ENCODE measurements around the gene STX16. TPM values are rescaled to one million over a fixed set of nuclear protein-coding genes. Genes with fewer than 3 reads are reported as not detected.
A peak's percentile ranks its signal among the peaks of the same experiment; 100 is the strongest.

The STX16 gene
- total RNA-seq, 1 donor from 2014 or later, result 66.9 TPM

DNA sequence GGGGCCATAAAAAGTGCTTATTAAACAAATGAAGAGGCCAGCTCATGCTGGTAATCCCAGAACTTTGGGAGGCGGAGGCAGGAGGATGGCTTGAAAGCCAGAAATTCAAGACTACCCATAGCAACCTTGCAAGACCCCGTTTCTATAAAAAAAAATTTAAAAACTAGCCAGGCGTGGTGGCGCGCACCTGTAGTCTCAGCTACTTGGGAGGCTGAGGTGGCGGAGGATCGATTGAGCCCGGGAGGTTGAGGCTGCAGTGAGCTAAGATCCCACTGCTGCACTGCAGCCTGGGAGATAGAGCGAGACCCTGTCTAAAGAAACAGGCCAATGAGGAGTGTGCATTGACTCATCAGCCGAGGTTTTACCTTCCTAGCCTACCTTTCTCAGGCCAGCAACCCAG, 56.7 kb downstream of the STX16 start:
- H3K4me3 Mint-ChIP-seq (ENCODE audit: unreplicated experiment), result no peak overlapping the region
- H3K36me3 Mint-ChIP-seq (ENCODE audit: unreplicated experiment), result peaks cover 24% of the 10 kb centered on the region
- H3K9me3 Mint-ChIP-seq (ENCODE audit: unreplicated experiment), result peaks cover 7% of the 10 kb centered on the region
- H3K27ac Mint-ChIP-seq (ENCODE audit: unreplicated experiment), result no peak overlapping the region
- peak; percentile 34 for DNase-seq (ENCODE audit: extremely low spot score, unreplicated experiment)
- H3K4me1 Mint-ChIP-seq (ENCODE audit: unreplicated experiment), result no peaks in the 10 kb centered on the region
- no peaks in the 10 kb centered on the region for H3K27me3 Mint-ChIP-seq (ENCODE audit: unreplicated experiment)
- TF ChIP-seq, protein P1, sequence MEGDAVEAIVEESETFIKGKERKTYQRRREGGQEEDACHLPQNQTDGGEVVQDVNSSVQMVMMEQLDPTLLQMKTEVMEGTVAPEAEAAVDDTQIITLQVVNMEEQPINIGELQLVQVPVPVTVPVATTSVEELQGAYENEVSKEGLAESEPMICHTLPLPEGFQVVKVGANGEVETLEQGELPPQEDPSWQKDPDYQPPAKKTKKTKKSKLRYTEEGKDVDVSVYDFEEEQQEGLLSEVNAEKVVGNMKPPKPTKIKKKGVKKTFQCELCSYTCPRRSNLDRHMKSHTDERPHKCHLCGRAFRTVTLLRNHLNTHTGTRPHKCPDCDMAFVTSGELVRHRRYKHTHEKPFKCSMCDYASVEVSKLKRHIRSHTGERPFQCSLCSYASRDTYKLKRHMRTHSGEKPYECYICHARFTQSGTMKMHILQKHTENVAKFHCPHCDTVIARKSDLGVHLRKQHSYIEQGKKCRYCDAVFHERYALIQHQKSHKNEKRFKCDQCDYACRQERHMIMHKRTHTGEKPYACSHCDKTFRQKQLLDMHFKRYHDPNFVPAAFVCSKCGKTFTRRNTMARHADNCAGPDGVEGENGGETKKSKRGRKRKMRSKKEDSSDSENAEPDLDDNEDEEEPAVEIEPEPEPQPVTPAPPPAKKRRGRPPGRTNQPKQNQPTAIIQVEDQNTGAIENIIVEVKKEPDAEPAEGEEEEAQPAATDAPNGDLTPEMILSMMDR (IDR thresholded peaks at IDR 0.05), result no peak

DNA sequence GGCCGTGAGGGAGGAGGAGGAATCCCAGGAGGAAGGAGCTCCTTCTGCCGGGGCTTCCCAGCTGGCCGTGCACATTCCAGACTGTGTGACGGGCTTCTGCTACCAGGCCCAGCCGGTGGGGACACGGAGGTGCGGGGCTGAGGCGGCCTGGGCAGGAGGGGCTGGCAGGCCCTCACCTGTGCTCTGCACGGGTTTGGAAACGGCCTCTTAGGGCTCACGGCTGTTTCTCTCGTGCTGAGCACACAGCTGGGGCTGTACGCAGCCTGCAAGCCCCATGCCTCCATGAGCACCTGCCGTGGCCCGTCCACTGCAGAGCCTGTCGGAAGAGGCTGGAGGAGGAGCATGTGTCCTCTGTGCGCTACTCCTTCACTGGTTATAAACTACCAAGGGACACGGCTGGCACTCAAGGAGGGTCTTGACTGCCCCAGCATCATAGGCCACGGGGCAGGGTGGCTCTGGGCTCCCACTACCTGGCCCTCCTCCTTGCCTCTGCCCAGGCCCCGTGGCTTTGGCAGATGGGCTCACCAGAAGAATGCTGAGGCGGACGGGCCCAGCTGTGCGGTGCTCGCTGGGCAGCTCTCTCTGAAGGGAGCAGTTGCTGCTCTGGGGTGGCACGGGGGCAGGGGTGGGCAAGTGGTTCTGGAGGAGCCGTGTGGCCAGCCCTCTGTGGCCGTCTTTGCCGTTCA, 57.3 kb downstream of the STX16 start:
- H3K4me3 Mint-ChIP-seq (ENCODE audit: unreplicated experiment), result no peak overlapping the region
- TF ChIP-seq, protein P1 (IDR thresholded peaks at IDR 0.05), result no peak
- H3K36me3 Mint-ChIP-seq (ENCODE audit: unreplicated experiment), result peaks cover 17% of the 10 kb centered on the region
- H3K9me3 Mint-ChIP-seq (ENCODE audit: unreplicated experiment), result peaks cover 5% of the 10 kb centered on the region
- H3K4me1 Mint-ChIP-seq (ENCODE audit: unreplicated experiment), result no peaks in the 10 kb centered on the region
- no peaks in the 10 kb centered on the region for H3K27me3 Mint-ChIP-seq (ENCODE audit: unreplicated experiment)
- H3K27ac Mint-ChIP-seq (ENCODE audit: unreplicated experiment), result no peak overlapping the region
- DNase-seq (ENCODE audit: extremely low spot score, unreplicated experiment), result peak; percentile 84

DNA sequence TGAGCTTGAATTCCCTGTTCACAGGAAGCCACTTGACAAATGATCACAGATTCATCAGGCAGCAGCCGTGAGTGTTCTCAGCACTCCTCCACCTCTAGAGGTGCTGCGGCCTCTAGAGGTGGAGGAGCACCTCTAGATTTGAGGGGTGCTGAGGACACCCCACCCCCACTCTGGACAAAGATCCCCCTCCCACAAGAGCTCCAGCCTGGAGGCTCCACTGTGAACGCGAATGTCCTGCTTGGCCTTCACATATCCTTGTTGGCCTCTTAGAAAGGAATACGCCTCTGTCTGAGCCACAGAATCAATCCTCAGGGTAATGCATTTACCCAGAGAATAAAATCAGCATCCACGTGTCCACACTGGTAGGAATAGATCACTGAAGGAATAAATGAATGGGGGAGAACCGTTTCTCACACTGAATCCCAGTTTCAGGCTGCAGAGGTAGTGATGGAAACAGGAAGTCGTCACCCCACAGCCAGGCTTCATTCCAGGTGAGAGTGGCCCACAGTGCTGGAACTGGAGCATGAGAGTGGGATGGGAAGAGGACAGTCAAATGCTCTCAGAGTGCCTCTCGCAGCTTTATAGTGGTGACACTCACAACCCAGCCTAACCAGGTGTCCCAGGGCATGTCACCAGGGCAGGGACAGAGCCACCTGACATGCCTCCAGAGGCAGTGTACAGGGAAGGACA, 58.1 kb downstream of the STX16 start:
- no peaks in the 10 kb centered on the region for H3K27me3 Mint-ChIP-seq (ENCODE audit: unreplicated experiment)
- TF ChIP-seq, protein P1 (IDR thresholded peaks at IDR 0.05), result no peak
- H3K9me3 Mint-ChIP-seq (ENCODE audit: unreplicated experiment), result peaks cover 5% of the 10 kb centered on the region
- peak; percentile 70 for DNase-seq (ENCODE audit: extremely low spot score, unreplicated experiment)
- H3K4me3 Mint-ChIP-seq (ENCODE audit: unreplicated experiment), result no peak overlapping the region
- no peaks in the 10 kb centered on the region for H3K4me1 Mint-ChIP-seq (ENCODE audit: unreplicated experiment)
- peaks cover 11% of the 10 kb centered on the region for H3K36me3 Mint-ChIP-seq (ENCODE audit: unreplicated experiment)
- no peak overlapping the region for H3K27ac Mint-ChIP-seq (ENCODE audit: unreplicated experiment)

DNA sequence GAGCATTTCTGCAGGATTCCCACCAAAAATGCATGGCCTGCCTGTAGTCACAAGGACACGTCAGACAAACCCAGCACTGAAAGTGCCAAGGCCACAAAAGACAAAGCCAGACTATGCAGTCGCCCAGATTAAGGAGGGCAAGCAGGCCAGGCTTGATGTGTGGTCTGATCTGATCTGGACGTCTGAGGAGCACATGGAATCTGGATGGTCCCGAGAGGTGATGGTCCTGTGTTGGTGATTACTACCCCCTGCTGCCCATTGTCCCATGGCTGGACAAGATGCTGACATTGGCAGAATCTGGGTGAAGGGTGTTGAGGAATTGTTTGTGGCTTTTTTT, 58.6 kb downstream of the STX16 start:
- Mint-ChIP-seq H3K9me3 (ENCODE audit: unreplicated experiment) (peaks cover 1% of the 10 kb centered on the region), H3K4me3 (ENCODE audit: unreplicated experiment) (no peak overlapping the region), H3K27ac (ENCODE audit: unreplicated experiment) (no peak overlapping the region), H3K36me3 (ENCODE audit: unreplicated experiment) (peaks cover 6% of the 10 kb centered on the region), H3K4me1 (ENCODE audit: unreplicated experiment) (no peaks in the 10 kb centered on the region), H3K27me3 (ENCODE audit: unreplicated experiment) (no peaks in the 10 kb centered on the region)
- DNase-seq (ENCODE audit: extremely low spot score, unreplicated experiment), result no peak
- TF ChIP-seq, protein P1 (IDR thresholded peaks at IDR 0.05), result no peak

DNA sequence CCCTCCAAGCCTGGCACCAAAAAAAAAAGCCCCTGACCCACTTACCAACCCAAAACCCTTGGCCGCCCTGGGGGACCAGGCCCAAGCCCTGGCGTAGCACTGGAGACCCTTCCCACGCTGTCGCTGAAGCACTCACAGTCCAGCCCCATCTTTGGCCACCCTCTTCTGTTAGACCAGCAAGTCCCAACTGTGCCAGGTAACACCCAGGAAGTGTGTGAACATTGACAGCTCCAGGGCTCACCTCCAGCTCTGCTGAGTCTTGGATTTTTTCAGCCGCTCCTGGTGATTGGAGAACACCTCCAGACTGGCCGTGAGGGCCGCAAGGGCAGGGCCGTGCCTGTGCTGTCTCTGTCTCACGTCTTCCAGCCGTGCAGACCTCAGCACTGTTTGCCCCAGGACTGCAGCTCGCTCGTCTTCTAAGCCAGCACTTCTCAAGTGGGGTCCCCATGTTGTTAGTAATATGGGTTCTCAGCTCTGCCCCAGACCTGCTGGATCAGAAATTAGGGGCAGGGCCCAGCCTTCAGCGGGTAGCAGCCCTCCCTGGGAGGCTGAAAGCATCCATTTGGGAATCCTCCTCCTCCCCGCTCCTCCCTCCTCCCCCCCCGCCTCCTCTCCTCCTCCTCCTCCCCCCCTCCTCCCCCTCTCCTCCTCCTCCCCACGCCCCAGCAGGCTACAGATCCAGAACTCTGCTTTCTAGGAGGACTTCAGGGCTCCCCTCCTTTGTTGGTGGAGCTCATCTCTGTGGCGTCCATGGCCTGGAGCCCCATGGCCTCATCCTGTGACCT, 59.6 kb downstream of the STX16 start:
- no peaks in the 10 kb centered on the region for H3K9me3 Mint-ChIP-seq (ENCODE audit: unreplicated experiment)
- TF ChIP-seq, protein P1 (IDR thresholded peaks at IDR 0.05), result no peak
- H3K27ac Mint-ChIP-seq (ENCODE audit: unreplicated experiment), result no peak overlapping the region
- H3K4me3 Mint-ChIP-seq (ENCODE audit: unreplicated experiment), result no peak overlapping the region
- no peaks in the 10 kb centered on the region for H3K36me3 Mint-ChIP-seq (ENCODE audit: unreplicated experiment)
- no peaks in the 10 kb centered on the region for H3K27me3 Mint-ChIP-seq (ENCODE audit: unreplicated experiment)
- H3K4me1 Mint-ChIP-seq (ENCODE audit: unreplicated experiment), result no peaks in the 10 kb centered on the region
- peak; percentile 80 for DNase-seq (ENCODE audit: extremely low spot score, unreplicated experiment)
